Stimulated activated CD8-positive, alpha-beta memory T cell treated with anti-CD3 and anti-CD28 coated beads, Interleukin-15, amount 100 ng/mL, for 48 hours (primary cell): ENCODE measurements around the gene BRD7.
"Not testable (repeated sequence)": the region's sequence is repeated elsewhere in the genome, so short reads cannot be mapped to it uniquely, and the experiment has no call there.

Source experiments
- DNase-seq, 2 donors: peaks; one replicate each; pipeline ENCODE4 v3.0.0-alpha.2; 2020; ENCODE audit warnings: low read depth in 2 of 2

The BRD7 gene

DNA sequence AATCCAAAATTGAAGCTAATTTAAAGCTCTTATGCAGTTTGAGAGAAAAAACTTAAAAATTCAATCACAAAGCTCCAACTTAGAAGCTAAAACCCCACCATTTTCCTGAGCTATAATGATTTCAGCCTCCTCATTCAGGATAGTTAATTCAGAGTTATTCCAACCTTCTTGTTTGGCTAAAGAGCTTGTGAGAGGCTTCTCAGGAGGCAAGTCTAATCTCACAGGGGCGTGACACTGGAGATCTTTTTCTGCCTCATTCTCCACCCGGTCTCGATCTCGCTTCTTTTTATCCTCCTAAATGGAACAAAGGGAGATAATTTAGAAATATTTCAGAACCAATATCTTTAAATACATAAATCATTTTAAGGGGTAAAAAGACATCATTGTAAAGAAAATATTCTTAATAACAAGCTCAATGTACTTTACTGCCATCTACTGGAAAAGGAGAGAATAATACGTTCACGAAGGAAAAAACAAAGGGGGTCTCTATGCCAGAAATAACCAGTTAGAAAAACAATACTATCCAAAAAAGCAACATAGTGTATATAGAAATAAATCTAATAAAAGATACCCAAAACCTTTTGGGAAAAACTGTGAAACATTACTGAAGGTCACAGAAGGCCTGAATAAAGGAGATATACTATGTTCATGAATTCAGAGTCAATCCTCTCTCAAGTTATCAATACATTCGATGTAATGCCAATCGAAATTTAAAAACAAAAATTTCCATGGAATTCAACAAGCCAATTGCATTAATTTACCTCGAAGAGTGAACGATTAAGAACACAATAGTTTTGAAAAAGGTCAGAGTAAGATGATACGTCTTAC is 13.9 kb downstream of the BRD7 start:
- no peak for DNase-seq

DNA sequence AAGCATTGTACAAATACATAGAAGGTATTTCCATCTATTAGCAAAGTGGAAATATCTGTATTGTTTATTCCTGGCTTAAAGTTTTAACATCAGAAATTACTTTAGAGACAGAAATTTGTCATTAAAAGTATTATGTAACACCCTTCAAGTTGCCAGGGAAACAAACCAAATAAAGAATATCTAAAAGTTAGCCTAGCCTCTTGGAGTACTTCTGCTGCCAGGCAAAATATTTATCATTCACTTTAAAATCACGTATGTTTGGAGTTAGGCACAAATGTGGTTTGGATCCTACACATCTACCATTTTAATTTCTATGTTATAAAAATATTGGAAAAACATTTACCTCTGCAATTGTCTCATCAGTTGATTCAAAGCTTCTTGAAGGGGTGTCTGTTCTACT is 14.7 kb downstream of the BRD7 start:
- no peak for DNase-seq

DNA sequence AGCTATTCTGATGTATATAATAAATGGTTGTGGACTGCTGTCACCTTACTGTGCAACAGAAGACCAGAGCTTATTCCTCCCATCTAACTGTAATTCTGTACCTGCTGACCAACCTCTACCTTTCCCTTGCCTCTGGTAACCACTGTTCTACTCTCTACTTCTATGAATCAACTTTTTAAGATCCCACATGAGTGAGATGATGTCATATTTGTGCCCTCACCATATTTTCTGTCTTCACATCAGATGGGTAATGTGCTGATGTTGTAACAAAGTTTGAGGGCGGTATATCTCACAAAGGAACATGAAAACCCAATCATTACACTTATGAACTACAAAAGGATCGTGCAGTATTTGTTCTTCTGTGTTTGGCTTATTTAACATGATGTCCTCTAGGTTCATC is 16.8 kb downstream of the BRD7 start:
- no peak for DNase-seq

DNA sequence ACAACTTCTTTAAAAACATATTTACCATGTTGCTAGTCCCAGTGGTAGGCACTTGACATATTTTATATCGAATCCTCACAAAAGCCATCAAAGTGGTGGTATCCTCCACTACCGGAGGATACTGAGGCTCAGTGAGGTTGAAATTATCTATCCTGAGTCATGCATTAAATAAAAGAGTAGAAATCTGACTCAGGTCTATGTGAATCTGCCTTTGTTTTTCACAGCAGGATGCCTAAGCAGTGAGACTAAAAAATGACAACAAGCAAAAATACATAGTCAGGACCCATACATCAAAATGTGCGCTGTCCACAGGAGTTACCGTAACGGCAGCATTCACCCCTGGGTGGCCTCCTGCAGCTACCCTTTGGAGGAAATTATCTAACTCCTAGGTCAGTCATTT is 17.7 kb downstream of the BRD7 start:
- DNase-seq = no peak

DNA sequence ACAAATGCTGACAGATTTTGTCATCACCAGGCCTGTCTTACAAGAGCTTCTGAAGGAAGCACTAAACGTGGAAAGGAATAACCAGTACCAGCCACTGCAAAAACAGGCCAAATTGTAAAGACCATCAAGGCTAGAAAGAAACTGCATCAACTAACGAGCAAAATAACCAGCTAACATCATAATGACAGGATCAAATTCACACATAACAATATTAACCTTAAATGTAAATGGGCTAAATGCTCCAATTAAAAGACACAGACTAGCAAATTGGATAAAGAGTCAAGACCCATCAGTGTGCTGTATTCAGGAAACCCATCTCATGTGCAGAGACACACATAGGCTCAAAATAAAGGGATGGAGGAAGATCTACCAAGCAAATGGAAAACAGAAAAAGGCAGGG is 23.6 kb downstream of the BRD7 start:
- DNase-seq = not testable (repeated sequence)

DNA sequence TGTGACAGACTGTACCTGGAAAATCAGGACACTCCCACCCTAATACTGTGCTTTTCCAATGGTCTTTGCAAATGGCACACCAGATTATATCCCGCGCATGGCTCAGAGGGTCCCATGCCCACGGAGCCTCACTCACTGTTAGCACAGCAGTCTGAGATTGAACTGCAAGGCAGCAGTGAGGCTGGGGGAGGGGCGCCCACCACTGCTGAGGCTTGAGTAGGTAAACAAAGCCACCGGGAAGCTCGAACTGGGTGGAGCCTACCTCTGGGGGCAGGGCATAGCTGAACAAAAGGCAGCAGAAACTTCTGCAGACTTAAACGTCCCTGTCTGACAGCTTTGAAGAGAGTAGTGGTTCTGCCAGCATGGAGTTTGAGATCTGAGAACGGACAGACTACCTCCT is 25.2 kb downstream of the BRD7 start:
- not testable (repeated sequence) for DNase-seq

DNA sequence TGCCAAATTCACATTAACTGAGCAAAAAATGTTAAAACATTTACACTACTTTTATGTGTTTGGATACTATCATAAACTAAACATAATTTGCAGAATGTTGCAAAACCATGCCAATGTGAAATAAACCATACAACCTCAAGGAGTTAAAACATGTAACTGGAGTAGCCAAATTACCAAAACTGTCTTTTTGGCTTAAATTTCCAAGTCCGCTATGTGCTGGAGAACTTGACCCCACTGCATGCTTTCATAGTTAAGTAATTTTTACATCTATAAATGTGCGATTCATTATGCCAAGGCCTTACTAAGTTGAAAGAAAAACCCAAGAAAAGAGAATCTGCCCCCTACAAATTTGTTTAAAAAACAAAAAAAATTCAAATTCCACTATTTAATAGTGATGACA is 28.2 kb downstream of the BRD7 start:
- DNase-seq = no peak

DNA sequence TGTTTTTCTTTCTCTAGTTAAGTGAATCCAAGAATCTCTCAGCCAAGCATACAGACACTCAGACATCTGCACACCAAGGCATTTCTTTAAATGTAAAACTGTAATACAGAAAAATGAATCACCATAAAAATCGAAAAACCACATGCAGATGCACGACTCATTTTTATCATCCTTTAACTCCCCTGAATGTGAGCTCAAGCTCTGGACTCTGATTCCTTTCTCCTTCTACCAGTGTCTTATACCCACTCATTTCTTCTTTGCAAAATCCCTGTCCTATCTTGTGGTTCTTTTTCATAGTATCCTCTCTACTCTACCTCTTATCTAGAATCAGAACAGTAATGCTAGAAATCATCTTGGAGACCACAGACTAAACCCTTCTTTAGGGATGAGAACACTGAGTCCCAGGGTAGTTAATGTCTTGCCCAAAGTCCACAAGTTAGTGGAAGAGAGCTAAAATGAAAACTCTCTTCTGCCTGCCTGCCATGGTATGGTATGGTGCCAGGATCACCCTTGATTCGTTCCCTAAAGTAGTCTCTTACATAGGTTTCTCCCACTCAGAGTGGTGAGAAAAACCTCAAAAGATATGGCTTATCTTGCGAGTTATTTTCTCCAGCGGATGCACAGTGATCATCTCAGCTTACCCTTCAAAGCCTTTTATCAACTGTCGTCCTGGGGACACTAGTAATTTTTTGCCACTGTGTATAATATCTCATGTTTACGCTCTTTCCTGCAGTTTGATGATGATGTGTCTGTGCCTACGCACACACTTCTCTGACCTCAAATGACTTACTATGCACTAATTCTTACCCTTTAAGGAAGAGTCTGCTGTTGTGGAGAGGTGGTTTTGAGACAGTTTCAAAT is 30.2 kb downstream of the BRD7 start:
- DNase-seq = peak in 1 of 2 donors; percentile 7

DNA sequence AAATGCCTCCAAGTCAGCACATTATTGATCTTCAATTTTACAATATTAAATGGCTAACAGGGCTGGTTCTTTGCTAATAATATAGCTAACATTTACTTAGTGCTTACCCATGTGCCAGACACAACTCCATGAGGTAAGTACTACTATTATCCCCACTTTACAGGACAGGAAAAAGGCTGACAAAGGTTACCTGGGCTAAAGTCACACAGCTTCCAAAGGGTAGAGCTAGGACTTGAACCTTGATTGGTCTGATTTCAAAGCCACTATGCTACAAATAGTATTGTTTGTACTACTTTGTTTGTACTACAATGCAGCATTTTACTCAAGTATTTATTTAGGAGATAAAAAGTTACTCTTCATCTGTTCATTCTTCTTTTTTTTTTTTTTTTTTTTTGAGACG is 31.9 kb downstream of the BRD7 start:
- no peak for DNase-seq

DNA sequence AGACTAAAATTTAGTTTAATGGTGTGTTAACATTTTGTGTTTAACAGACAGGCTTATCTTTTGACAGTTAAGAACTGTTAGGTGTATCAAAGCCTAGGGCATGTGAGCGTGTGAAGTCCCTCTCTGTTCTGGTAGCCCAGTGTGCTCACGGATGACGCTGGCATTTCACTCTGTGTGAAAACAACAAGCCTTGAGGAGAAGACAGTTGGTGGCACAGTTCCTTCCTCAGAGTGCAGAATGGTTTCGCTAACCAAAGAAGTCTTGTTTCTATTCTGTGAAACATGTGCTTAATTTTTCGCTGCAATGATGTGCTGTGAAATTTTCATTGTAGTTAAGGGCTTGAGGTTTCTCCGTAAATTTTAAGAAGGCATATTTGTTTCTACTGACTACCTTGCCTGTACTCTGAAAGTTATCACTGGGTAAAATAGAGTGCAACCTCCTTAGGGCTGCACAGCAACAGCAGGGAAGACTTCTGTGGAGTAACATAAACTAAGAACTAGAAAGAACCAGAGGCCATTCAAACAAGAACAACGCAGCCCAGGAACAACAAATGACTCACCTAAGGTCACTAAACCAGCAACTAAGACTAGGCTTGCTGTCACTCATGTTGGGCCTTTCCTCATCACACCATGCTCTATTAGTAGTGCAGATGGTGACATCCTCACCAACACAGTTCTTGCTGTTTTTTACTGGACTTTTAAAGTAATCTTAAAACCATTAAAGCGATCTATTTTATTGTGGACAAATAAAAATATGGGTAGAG is 33.4 kb downstream of the BRD7 start:
- no peak for DNase-seq

DNA sequence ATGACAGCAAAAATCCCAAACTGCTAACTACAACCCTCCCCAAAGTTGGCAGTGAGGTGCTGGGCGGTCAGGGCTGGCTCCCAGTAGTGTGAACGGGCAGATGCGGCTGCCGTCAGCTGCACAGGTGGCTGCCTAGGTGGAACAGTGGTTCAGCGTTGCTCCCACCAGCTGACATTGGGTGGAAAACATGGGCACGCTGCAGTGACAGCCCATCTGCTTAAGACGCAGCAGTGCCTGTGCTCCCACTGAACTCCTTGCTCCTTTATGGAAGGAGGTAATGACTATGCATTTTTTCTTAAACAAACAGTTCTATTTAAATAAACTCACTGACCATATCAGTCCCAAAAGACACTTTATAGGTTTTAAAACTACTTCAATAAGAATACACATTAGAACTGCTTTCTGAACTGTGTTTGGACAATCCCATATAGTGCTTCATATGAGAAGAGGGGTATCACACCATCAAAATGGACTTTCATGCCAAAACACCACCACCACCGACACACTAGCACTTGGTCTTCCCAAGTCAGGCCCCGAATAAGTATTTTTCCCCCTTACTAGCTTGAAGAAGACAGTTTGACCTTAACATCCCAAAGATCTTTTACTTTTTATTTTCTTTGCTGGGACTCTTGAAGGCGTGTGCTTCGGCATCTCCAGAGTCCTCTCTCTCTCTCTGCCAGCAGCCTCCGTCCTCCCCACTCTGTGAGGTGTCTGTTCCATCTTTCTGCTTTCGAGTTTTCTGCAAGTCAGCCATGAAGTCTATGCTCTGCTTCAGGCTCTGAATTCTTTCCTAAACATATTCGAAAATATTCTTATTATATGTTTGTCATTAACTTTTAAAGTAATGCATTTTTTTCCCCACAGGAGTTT is 34.4 kb downstream of the BRD7 start:
- DNase-seq = no peak

DNA sequence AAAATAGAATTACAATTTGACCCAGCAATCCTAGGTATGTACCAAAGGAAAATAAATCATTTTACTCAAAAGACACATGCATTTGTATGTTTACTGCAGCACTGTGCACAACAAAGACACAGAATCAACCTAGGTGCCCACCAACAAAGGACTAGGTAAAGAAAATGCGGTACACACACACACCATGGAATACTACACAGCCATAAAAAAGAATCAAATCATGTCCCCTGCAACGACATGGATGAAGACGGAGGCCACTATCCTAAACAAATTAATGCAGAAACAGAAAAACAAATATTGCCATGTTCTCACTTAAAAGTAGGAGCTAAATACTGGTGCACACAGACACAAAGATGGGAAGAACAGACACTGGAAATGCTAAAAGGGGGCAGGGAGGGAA is 36.2 kb downstream of the BRD7 start:
- no peak for DNase-seq

DNA sequence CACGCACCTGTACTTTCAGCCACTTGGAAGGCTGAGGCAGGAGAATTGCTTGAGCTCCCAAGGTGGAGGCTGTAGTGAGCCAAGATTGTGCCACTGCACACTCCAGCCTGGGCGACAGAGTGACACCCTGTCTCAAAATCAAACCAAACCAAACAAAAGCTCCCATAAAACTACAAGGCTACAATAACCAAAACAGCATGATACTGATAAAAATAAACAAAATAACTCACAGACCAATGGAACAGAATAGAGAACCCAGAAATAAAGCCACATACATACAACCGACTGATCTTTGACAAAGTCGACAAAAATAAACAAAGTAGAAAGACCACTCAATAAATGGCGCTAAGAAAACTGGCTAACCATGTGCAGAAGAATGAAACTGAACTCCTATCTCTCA is 37.2 kb downstream of the BRD7 start:
- DNase-seq = no peak

DNA sequence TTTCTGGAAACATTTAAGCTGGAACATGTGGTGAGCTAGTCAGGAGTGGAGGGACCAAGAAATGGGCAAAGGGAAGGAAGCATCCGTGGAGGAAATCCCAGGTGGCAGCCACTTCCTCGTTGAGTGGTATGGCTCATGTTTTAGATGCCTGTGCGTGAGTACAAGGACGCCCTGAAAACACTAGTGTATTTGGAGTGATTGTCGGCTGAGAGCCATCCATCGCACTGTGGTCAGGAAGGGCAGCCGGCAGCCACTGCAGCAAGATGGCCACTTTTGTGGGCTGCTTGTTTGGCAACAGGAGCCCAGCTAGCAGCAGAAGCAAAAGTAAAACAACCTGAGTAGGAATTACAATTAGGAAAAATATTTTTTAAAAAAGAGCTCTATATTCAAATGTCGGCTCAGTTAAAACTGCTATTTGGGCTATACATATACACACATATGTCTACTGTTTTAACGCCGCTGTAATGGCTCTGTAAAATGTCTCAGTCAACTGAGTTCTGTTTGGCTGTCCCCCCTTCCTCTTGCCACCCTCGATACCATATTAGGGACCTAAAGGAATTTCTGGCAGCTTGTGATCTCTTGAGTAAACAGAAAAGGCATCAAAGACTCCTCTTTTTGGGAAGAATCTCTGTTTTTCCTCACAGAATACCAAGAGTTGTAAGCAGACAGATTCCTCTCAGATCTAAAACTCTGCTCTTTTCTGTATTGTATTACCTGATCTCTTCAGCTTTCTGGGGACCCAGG is 39.2 kb downstream of the BRD7 start:
- no peak for DNase-seq

DNA sequence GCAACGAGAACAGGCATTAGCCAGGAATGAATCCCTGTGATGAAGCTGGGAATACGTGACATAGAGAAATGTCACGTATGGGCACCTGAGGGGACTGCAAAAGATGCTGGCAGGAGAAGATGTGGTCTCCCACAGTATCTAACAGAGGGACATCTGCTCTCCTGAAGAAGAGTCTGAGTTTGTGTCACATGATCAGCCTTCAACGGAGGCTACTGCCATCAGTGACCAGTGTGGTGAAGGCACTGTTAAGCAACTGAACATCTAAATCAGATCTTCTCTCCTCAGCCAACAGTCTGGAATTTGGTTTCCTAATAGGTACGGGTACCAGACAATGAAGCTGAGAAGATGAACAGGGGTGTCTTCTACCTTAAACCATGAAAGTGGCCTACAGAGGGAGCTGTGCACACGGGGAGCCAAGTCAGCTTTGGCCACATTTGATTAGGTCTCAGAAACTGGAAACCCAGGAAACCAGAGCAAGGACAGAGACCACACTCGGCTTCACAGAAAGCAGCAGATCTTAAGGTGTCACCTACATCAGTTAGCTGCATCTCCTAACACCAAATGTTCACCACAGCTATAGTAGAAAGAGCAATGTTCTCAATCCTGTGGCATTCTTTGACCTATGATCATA is 41.8 kb downstream of the BRD7 start:
- DNase-seq = peak; percentile 41 to 52

DNA sequence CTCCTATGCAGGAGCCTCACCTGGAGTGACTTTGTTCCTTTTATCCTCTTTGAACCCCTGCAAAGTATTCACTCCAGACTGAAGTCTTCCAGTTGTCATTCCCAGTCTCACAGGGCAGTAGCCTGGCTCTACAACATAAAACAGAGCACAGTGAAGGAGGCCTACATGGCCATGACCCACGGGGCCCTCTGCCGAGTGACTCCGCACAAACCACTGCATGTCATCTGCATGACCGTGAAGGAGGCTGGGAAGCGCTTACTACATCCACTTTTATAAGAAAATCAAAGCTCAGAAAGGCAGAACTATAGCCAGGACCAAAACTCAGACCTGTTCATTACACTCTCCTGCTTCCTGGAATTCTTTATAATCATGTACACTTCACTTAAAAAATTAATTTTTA is 42.5 kb downstream of the BRD7 start:
- no peak for DNase-seq

DNA sequence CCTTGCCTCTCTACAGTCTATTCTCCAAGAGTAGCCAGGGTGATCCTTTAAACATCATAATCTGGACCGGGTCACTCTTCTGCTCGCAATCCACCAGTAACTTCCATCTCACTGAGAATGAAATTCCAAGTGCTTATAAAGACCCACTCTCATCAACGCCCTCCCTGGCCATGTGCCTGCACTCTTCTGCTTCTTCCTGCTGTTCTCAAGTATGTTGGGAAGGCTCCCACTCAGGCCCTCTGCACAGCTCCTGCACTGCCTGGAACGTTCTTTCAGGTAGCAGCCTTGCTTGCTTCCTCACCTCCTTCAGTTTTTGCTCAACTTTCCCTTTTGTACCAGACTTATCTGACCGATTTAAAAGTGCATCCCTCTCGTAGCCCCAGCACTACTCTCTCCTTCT is 44.4 kb downstream of the BRD7 start:
- no peak for DNase-seq

DNA sequence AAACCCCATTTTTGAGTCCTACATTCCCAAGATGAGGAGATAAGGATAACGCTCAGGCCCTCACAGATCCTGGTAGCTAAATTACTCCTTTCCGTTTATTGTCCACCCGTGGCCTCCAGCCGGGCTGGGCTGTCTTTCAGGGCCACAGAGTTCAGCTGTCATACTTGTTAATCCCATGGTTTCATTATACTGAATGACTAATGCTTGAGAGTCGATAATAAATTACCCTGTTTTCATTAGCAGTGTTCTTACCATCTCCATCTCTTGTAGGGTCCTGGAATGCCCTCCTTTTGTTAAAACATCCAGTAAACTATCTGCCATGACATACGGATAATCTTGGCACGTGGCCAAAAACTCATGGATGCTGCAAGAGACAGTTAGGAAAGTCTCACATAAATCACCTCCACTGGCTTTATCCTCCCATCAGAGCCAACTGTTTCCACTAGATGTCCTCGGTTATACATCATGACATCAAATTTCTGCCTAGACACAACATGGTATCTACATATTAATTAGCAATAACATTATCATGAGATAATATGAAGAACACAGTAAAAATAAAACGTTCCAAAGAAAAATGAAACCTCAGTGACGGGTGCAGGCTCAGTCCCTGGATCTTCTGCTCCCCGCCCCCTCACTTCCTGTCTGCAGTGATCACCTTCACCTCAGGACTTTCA is 45.3 kb downstream of the BRD7 start:
- no peak for DNase-seq

DNA sequence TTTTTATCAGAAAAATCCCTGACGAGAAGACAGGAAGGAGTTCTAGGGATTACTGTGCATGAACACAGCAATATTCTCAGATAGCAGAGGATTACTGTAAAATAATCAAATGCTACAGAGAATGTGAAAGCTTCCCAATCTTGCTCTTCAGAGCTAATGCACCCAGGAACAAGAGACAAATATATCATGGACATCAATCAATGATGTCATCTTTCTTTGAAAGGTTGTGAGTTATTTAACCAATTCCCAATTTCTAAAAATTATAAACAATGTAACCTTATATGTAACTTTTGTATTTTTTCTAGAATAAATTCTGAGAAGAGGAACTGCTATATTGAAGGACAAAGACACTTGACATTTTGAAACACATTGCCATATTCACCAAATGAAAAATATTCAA is 46.5 kb downstream of the BRD7 start:
- DNase-seq = no peak

DNA sequence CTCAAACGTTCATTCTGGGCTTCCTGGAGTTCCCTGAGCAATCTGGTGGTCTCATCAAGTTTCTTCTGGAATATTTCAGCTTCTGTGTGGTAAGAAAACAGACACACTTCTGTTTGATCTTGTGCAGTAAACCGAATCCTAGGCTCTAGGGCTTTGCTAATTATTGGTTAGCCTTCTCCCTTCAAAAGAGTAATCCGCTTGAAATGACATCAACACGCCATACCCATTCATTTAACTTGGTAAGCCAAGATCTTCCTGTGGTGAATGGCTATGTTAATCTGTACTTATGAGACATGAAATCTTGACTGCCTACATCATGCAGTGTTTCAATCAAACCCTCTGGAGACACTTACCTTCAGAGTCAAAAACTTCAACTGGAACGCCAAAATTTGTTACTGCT is 48.5 kb downstream of the BRD7 start:
- no peak for DNase-seq
